RWPE1 (cell line): Measurements from ENCODE around the gene PRPF6.

ENCODE experiments used
- CTCF ChIA-PET: fragments of 350-600 bp; sonication (Branson Sonifier 250); formaldehyde crosslinking; extraction: SDS; loops from one replicate; lab custom pipeline; 2021; lab: Yijun Ruan, JAX
- POLR2A ChIA-PET: fragments of 400-600 bp; formaldehyde crosslinking; extraction: SDS; loops from one replicate; lab custom pipeline; 2020; ENCODE audit warnings: antibody characterized with exemption; ENCODE audit not compliant: low non-redundant PET; lab: Yijun Ruan, JAX
- DNase-seq: peaks from one replicate; pipeline ENCODE4 v3.0.0; 2012; ENCODE audit warnings: low spot score
- H3K27ac ChIP-seq: fragments of 450-650 bp; 2 replicates; pipeline ENCODE4 v1.5.1; 2017
- TF ChIP-seq, protein P1 (sequence below): fragments of 450-650 bp; conservative IDR thresholded peaks from 2 replicates; pipeline ENCODE4 v1.5.1; 2017; ENCODE audit warnings: low read depth, mild to moderate bottlenecking

Gene PRPF6

DNA sequence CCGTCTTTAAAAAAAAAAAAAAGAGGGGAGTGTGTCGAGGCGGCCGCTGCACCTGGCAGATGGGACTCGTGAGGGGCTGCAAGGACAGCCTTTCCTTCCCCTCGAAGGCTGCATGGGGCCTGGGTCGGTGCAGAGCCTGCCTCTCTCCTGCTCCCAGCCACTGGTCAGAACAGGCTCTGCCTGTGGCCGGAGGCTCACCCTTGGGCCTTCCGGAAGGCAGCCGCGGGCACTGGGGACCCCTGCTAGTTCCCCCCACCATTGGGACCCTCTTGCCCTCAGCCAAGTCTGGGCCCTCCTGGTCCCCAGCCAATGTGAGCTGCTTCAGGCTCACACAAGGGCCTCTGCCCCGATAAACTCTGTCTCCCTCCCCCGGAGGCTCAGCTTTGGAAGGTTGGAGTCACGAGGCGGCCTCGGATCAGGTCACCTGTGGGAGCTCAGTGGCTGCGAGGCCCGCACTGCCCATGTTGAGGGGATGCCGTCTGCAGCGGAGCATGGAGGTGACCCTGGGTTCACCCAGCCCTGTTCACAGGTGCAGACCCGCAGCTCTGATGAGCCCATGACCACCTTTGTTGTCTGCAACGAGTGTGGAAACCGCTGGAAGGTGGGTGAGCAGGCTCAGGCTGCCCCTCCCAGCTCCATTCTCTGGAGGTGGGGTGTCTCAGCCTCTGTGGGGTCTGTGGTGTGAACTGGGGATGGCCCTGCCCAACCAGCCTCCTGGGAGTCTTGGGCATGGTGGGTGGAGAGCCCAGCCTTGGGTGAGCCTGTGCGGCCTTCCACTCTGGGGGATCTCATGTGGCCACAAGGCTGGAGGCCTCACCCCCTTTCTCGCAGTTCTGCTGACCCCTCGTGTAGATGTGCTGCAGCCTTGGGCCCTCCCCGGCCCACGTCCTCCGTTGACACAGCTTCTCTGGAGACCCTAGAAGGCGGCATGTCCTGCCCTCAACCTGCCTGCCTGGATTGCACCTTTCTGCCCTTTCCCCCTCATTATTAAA, 90.7 kb downstream of the PRPF6 start:
- POLR2A ChIA-PET: interaction anchor here (0.5 kb wide), 1 partner anchor 64 kb away, joined by 4 read pairs; no protein-coding TSS in a partner anchor
- CTCF ChIA-PET: interaction anchor here (0.7 to 3.6 kb wide), 6 partner anchors 10 to 459 kb away, joined by 3 to 18 read pairs (median 4); partner anchors contain the start of gene LKAAEAR1
- TF ChIP-seq, protein P1, sequence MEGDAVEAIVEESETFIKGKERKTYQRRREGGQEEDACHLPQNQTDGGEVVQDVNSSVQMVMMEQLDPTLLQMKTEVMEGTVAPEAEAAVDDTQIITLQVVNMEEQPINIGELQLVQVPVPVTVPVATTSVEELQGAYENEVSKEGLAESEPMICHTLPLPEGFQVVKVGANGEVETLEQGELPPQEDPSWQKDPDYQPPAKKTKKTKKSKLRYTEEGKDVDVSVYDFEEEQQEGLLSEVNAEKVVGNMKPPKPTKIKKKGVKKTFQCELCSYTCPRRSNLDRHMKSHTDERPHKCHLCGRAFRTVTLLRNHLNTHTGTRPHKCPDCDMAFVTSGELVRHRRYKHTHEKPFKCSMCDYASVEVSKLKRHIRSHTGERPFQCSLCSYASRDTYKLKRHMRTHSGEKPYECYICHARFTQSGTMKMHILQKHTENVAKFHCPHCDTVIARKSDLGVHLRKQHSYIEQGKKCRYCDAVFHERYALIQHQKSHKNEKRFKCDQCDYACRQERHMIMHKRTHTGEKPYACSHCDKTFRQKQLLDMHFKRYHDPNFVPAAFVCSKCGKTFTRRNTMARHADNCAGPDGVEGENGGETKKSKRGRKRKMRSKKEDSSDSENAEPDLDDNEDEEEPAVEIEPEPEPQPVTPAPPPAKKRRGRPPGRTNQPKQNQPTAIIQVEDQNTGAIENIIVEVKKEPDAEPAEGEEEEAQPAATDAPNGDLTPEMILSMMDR: no peak
- DNase-seq: no peak
- H3K27ac ChIP-seq: peak overlapping the region; percentile 47

DNA sequence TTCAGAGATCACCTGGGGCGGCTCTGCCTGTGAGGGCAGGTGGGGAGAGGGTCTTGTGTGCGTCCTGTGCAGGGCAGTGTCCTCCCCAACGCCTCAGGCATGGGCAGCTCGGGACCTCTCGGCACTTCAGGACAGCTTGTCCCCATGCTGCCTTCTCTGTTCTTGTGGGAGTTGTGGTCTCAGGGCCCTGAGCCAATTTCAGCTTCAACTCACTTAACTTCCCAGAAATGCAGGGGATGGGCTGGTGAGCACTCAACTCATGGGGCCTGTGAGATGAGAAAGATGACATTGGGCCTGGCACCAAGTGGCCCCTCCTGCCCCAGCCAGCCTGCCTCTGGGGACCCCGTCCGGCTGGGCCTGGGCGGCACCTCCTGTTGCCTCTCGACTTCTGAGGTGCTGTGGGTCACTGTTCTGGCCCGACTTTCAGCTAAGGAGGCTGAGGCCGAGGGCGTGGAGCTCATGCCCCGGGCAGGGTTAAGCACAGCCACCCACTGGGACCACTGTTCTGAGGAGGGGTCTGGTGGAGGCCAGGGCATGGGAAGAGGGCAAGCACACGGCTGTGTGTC, 91.6 kb downstream of the PRPF6 start:
- DNase-seq: no peak
- CTCF ChIA-PET: interaction anchor here (0.8 to 3.6 kb wide), 5 partner anchors 9 to 34 kb away, joined by 3 to 18 read pairs (median 5); partner anchors contain the start of gene LKAAEAR1
- peak overlapping the region; percentile 47 for H3K27ac ChIP-seq
- POLR2A ChIA-PET: no interaction called here
- TF ChIP-seq, protein P1: no peak

DNA sequence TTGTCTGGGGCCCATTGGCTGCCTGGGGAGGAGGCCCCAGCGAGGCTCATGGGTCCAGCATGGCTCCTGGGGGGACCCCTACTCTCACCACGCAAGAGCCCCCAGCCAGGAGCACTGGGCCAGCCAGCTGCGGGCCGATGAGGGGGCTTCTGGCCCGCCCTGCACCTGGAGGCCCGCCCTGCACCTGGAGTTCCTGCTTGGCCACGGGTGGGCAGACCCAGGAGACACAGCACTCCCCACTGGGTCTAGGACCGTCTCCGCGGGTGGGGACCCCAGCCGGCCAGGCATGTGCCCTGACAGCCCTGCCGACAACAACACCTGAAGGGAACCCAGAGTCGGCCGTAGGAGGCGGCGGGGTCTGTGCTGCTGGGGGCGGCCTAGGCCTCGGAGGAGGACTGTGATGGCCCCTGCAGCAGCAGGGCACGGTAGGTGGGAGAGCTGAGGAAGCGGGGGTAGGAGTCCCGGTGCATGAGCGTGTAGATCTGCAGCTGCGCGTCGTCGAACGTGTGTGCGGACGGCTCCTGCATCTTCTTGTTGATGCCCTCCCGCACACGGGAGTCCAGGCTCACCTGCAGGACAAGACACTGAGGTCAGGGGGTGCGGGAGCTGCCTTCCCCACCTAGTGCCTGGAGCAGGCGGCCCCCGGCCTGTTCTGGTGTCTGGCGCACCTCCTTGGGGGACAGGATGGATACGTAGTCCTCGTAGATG, 92.7 kb downstream of the PRPF6 start:
- CTCF ChIA-PET: interaction anchor here (0.6 to 3.6 kb wide), 6 partner anchors 8 to 203 kb away, joined by 3 to 18 read pairs (median 6); partner anchors contain the start of gene LKAAEAR1
- no peak for DNase-seq
- TF ChIP-seq, protein P1: no peak
- POLR2A ChIA-PET: no interaction called here
- H3K27ac ChIP-seq: peak overlapping the region; percentile 47

DNA sequence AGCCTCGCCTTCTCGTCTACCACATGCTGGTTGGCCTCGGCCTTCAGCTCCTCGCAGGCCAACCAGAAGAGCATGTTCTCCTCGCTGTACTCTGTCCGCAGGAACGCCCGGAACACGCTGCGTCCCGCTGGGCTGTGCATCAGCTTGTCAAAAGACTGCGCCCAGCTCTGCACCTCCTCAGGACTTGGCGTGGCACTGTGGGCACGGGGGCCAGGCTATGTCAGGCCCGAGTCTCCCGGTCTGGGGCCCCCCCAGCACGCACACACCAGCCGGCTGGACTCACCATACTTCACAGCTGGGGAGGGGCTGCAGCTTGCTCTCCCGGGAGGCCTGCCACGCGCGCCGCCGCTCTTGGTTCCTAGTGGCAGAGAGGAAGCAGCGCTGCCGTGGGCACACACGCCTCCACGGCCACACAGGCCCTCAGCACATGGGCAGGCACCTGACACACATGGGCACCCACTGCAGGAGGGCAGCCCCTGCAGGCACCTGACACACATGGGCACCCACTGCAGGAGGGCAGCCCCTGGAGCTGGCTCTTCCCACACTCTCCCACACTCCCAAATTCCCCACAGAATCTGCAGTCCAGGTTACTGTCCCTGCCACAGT, 93.4 kb downstream of the PRPF6 start:
- TF ChIP-seq, protein P1: no peak
- ChIA-PET POLR2A (no interaction called here), CTCF (interaction anchor here (0.6 to 3.6 kb wide), 5 partner anchors 9 to 101 kb away, joined by 5 to 18 read pairs (median 6); partner anchors contain the start of gene LKAAEAR1)
- no peak for DNase-seq
- peak overlapping the region; percentile 47 for H3K27ac ChIP-seq

DNA sequence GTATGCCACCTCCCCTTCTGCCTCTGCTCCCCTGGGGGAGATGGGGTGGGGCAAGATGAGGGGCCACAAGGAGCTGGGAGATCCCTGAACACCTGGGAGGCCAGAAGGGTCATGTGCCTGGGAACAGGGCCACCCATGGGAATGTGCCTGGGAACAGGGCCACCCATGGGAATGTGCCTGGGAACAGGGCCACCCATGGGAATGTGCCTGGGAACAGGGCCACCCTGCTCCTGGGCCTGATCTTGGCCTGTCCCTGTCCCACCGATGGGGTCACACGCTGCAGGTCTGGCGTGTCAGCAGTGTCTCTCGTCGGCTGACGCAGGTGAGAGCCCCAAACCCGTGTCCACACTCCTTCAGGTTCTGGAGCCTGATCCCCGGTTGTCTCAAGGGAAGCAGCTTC, 94.0 kb downstream of the PRPF6 start:
- peak overlapping the region; percentile 47 for H3K27ac ChIP-seq
- TF ChIP-seq, protein P1: no peak
- CTCF ChIA-PET: interaction anchor here (0.6 to 0.7 kb wide), 2 partner anchors 12 to 41 kb away, joined by 3 to 5 read pairs; no protein-coding TSS in a partner anchor
- no peak for DNase-seq
- POLR2A ChIA-PET: interaction anchor here (1.0 kb wide), 1 partner anchor 12 kb away, joined by 3 read pairs; the partner anchor contains the start of gene TCEA2
